ENCODE results near the gene PNISR. TPM values are rescaled to one million over a fixed set of nuclear protein-coding genes. Genes with fewer than 3 reads are reported as not detected.

PNISR gene
- total RNA-seq, 1 experiment from 2014 or later, result 134 TPM

DNA sequence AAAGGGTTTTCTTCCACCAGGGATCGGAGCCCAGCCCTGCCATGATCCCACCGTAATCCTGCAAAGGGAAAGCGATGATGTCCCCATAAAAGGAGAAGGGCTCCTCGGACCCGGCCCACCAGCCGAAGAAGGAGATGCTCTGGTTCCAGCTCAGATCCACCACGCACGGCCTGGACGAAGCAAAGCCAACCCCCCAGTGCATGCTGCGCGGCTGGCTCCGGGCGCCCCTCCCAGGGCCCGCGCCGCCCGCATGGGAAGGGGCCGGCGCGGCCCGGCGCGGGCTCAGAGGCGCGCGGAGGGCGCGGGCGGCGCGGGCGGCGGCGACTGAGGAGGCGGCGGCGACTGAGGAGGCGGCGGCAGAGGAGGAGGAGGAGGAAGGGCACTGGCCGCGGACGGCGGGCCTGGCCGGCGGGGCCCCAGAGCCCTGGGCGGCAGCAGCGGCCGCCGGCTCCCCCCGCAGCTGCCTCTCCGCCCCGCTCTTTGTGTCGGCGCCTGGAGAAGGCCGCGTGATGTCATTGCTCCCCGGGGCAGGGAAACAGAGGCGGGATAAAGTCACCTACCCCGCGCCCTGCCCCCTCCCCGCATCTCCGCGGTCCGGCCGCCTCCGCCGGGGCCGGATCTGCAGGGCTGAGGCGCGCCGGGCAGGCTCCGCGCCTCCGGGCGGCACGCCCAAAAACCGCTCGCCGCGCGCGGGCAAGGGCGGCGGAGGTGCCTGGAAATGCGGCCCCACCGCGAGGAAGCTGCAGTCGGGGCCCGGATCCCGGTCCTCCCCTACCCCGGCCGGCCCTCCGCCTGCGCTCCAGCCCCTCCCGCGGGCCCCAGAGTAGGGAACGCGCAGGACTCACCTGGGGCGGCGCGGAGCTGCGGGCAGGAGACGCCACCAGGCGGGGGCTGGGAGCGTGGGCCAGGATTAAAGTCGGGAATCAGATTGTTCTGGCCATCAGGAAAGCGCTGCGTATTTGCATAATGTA, 75.7 kb downstream of the PNISR start, which contains the start of gene FAXC:
TSS of gene FAXC (minus strand) at position 504 of the 971 bp plus-strand sequence. CDS start at position 202, 302 bp downstream.
- Histone ChIP-seq H2BK12ac (ENCODE audit: insufficient read length, low read depth, low read length) (no peak within 1 kb of the TSS), H3K14ac (ENCODE audit: insufficient read depth, low read length) (peak within 1 kb of the TSS; percentile 88), H2AK5ac (ENCODE audit: insufficient read length, low read length) (no peak within 1 kb of the TSS), H3K79me2 (ENCODE audit: insufficient read depth, low read length) (no peaks in the 10 kb centered on the region), H3K23me2 (ENCODE audit: insufficient read length, low read depth, low read length, poor library complexity, severe bottlenecking) (peaks cover 8% of the 10 kb centered on the region), H3T11ph (ENCODE audit: low read length) (no peak within 1 kb of the TSS), H3K27ac (ENCODE audit: insufficient read length, low read depth, low read length) (no peak within 1 kb of the TSS), H3K27me3 (ENCODE audit: insufficient read depth, low read length) (no peaks in the 10 kb centered on the region), H3K4ac (ENCODE audit: low read depth, low read length) (no peak within 1 kb of the TSS; the same call in 1 of the 2 replicates), H4K91ac (ENCODE audit: insufficient read length, low read depth, low read length) (no peak within 1 kb of the TSS), H3K9ac (ENCODE audit: extremely low read depth, insufficient read length, low read length) (peak within 1 kb of the TSS; percentile 86), H4K5ac (ENCODE audit: insufficient read length, low read depth, low read length) (no peak within 1 kb of the TSS), H3K4me1 (ENCODE audit: insufficient read depth, low read length) (no peaks in the 10 kb centered on the region), H2BK5ac (ENCODE audit: insufficient read length, low read length) (no peak within 1 kb of the TSS), H2BK120ac (ENCODE audit: low read depth, low read length, poor library complexity, severe bottlenecking) (no peak within 1 kb of the TSS), H3K79me1 (ENCODE audit: insufficient read depth, low read depth, low read length, poor library complexity, severe bottlenecking) (no peaks in the 10 kb centered on the region), H3K9me3 (ENCODE audit: control insufficient read depth, low read depth, low read length) (no peaks in the 10 kb centered on the region), H3K56ac (ENCODE audit: insufficient read length, low read depth, low read length) (no peak within 1 kb of the TSS), H4K8ac (replicated peaks; ENCODE audit: insufficient read length, low read depth, low read length) (no peak within 1 kb of the TSS), H4K20me1 (ENCODE audit: control insufficient read depth, insufficient read depth, insufficient read length) (no peaks in the 10 kb centered on the region), H3K18ac (ENCODE audit: insufficient read length, low read depth, low read length) (peak within 1 kb of the TSS; percentile 90), H2AFZ (ENCODE audit: low read length) (no peak within 1 kb of the TSS), H2BK20ac (ENCODE audit: low read depth, low read length, poor library complexity, severe bottlenecking) (no peak within 1 kb of the TSS), H2BK15ac (ENCODE audit: low read depth, low read length) (no peak within 1 kb of the TSS), H3K4me2 (ENCODE audit: insufficient read depth, insufficient read length, low read length) (peak within 1 kb of the TSS; percentile 75), H3K23ac (ENCODE audit: insufficient read length, low read depth, low read length) (no peak within 1 kb of the TSS)
- DNase-seq, result peak; percentile 71
- peak within 1 kb of the TSS in 2 of 3 experiments; percentile 80 to 82; a peak in 2 of 7 replicates for H3K27ac Mint-ChIP-seq
- TF ChIP-seq, protein P1, sequence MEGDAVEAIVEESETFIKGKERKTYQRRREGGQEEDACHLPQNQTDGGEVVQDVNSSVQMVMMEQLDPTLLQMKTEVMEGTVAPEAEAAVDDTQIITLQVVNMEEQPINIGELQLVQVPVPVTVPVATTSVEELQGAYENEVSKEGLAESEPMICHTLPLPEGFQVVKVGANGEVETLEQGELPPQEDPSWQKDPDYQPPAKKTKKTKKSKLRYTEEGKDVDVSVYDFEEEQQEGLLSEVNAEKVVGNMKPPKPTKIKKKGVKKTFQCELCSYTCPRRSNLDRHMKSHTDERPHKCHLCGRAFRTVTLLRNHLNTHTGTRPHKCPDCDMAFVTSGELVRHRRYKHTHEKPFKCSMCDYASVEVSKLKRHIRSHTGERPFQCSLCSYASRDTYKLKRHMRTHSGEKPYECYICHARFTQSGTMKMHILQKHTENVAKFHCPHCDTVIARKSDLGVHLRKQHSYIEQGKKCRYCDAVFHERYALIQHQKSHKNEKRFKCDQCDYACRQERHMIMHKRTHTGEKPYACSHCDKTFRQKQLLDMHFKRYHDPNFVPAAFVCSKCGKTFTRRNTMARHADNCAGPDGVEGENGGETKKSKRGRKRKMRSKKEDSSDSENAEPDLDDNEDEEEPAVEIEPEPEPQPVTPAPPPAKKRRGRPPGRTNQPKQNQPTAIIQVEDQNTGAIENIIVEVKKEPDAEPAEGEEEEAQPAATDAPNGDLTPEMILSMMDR (conservative IDR thresholded peaks at IDR 0.05), result peak; percentile 54
- no peaks in the 10 kb centered on the region for H3K36me3 Mint-ChIP-seq (ENCODE audit: insufficient read depth in 1 of 3, low read depth in 3 of 3)
- no peaks in the 10 kb centered on the region for H3K9me3 Mint-ChIP-seq
- peak within 1 kb of the TSS; percentile 81 to 91 for H3K4me3 Mint-ChIP-seq
- H3K27me3 Mint-ChIP-seq (ENCODE audit: low read depth), result peaks cover 13% of the 10 kb centered on the region
- WGBS (ENCODE audit: extremely low coverage, insufficient read length, low lambda C conversion rate), result no CpG with 5 or more reads among the region's 108 CpGs
- H3K4me1 Mint-ChIP-seq, result peaks cover 30 to 33% of the 10 kb centered on the region in 2 experiments

Data from H9 (cell line).